ENCODE measurements around the gene ADAMTS2. TPM values are rescaled to one million over a fixed set of nuclear protein-coding genes. Genes with fewer than 3 reads are reported as not detected.

The ADAMTS2 gene
- total and polyA plus RNA-seq, 2 of the 8 experiments (the other 6 are each of a cell fraction or from before 2014, with no cell fraction given), result 6.6 to 7.3 TPM

GRCh38 chr5:179237770-179238627, 107.3 kb downstream of the ADAMTS2 start:
- no peak overlapping the region for H2BK120ac ChIP-seq (replicated peaks; ENCODE audit: low read depth, low read length)
- no peak for FAIRE-seq
- no peak overlapping the region for H3K4me2 ChIP-seq (ENCODE audit: insufficient read depth in 1 of 2, low read depth in 2 of 2, low read length in 2 of 2)
- H3K18ac ChIP-seq (ENCODE audit: extremely low read depth, low read length), result no peak overlapping the region; the same call in 1 of the 2 replicates
- POLR2A ChIA-PET (ENCODE audit: partially characterized antibody), result interaction anchor here (0.7 to 0.8 kb wide), 2 partner anchors 8 to 9 kb away, joined by 3 to 4 read pairs; no protein-coding TSS in a partner anchor
- no peaks in the 10 kb centered on the region for H3K79me1 ChIP-seq (ENCODE audit: low read depth, low read length)
- no peaks in the 10 kb centered on the region for H3K27me3 ChIP-seq (replicated peaks in 1 of 4; ENCODE audit: control insufficient read depth in 3 of 4, extremely low read depth in 1 of 4, insufficient read depth in 3 of 4, low read length in 3 of 4)
- H3K9me3 ChIP-seq (ENCODE audit: insufficient read depth in 2 of 2, low read depth in 1 of 2, low read length in 1 of 2), result peaks cover 4% of the 10 kb centered on the region in 2 experiments; a peak in 1 of 4 replicates
- H3K4ac ChIP-seq (replicated peaks; ENCODE audit: insufficient read length, low read depth, low read length), result no peak overlapping the region
- no peak overlapping the region for H3K4me3 ChIP-seq (ENCODE audit: extremely low read depth in 1 of 4, insufficient read depth in 2 of 4, low read depth in 3 of 4, low read length in 4 of 4)
- H4K20me1 ChIP-seq (replicated peaks in 1 of 2; ENCODE audit: control insufficient read depth in 1 of 2, insufficient read depth in 2 of 2, low read length in 2 of 2), result no peaks in the 10 kb centered on the region
- H2BK15ac ChIP-seq (ENCODE audit: low read length), result peak overlapping the region; percentile 46; the same call in 1 of the 2 replicates
- DNase-seq (ENCODE audit: low read depth in 1 of 2, low spot score in 2 of 2), result no peak
- no peak overlapping the region for H2AFZ ChIP-seq (ENCODE audit: low read length)
- no peak overlapping the region for H3K56ac ChIP-seq (replicated peaks; ENCODE audit: insufficient read length, low read depth, low read length)
- H2BK5ac ChIP-seq (ENCODE audit: low read depth, low read length), result no peak overlapping the region; the same call in 1 of the 2 replicates
- H3K79me2 ChIP-seq (ENCODE audit: control insufficient read depth in 1 of 2, insufficient read depth in 2 of 2, low read length in 2 of 2), result no peaks in the 10 kb centered on the region
- no peak overlapping the region for H3K14ac ChIP-seq (ENCODE audit: insufficient read length)
- 90% methylated on average over 24 of the region's 26 CpGs; no CpG with 5 or more reads in 1 of the 2 experiments for WGBS, 2 experiments (ENCODE audit: extremely low coverage in 1 of 2, insufficient coverage in 1 of 2, insufficient read length in 1 of 2, insufficient replicate concordance in 2 of 2, low coverage in 1 of 2, low lambda C conversion rate in 2 of 2, missing lambda C conversion rate in 1 of 2)
- peaks cover 2% of the 10 kb centered on the region; the same call in 1 of the 2 replicates for H3K23me2 ChIP-seq (ENCODE audit: low read depth, low read length)
- no peak overlapping the region for H2AK5ac ChIP-seq (ENCODE audit: low read depth, low read length)
- H3K23ac ChIP-seq (ENCODE audit: insufficient read length), result no peak overlapping the region
- CTCF ChIA-PET (ENCODE audit: partially characterized antibody), result interaction anchor here (1.0 to 2.9 kb wide), 5 partner anchors 9 to 105 kb away, joined by 3 to 8 read pairs (median 4); no protein-coding TSS in a partner anchor
- no peak overlapping the region for H4K5ac ChIP-seq (ENCODE audit: insufficient read length, low read depth, low read length)
- H3K9ac ChIP-seq (replicated peaks in 1 of 4; ENCODE audit: extremely low read depth in 1 of 4, low read depth in 3 of 4, low read length in 3 of 4), result no peak overlapping the region
- H2BK12ac ChIP-seq (ENCODE audit: low read depth, low read length), result no peak overlapping the region
- H3K27ac ChIP-seq (ENCODE audit: low read depth, low read length), result no peak overlapping the region
- no peak overlapping the region for H4K91ac ChIP-seq (replicated peaks; ENCODE audit: insufficient read length, low read length)
- H2BK20ac ChIP-seq (ENCODE audit: low read length), result no peak overlapping the region
- no peaks in the 10 kb centered on the region; a peak in 1 of 8 replicates for H3K36me3 ChIP-seq (ENCODE audit: control insufficient read depth in 2 of 4, insufficient read depth in 4 of 4, low read length in 3 of 4)
- no peak overlapping the region for H4K8ac ChIP-seq (ENCODE audit: extremely low read depth, insufficient read depth, low read length)
- no peaks in the 10 kb centered on the region; a peak in 2 of 7 replicates for H3K4me1 ChIP-seq (replicated peaks in 1 of 4; ENCODE audit: control insufficient read depth in 3 of 4, insufficient read depth in 4 of 4, low read length in 3 of 4)
- TF ChIP-seq BCL11A (IDR thresholded peaks at IDR 0.05; ENCODE audit: low read depth in 2 of 2, low read length in 2 of 2), result no peak
- TF ChIP-seq KDM1A (IDR thresholded peaks at IDR 0.05; ENCODE audit: borderline replicate concordance, low read length), result no peak
- no peak for TF ChIP-seq PHF8 (conservative IDR thresholded peaks at IDR 0.05; ENCODE audit: low read depth, low read length)
- TF ChIP-seq SUZ12 (IDR thresholded peaks at IDR 0.05; ENCODE audit: low read length), result no peak
- TF ChIP-seq CTCF (IDR thresholded peaks at IDR 0.05; ENCODE audit: control extremely low read depth in 1 of 3, insufficient read depth in 1 of 3, low read depth in 1 of 3, low read length in 3 of 3), result no peak
- TF ChIP-seq NRF1 (IDR thresholded peaks at IDR 0.05; ENCODE audit: low read depth, low read length), result no peak
- no peak for TF ChIP-seq HDAC2 (IDR thresholded peaks at IDR 0.05; ENCODE audit: borderline replicate concordance in 1 of 2, low read depth in 2 of 2, low read length in 2 of 2)
